K562 (cell line): ENCODE measurements around the gene NPB. TPM values are rescaled to one million over a fixed set of nuclear protein-coding genes. Genes with fewer than 3 reads are reported as not detected.

Source experiments
- ELF4 ChIP-seq: fragments of 450-650 bp; formaldehyde crosslinking; IDR thresholded peaks from 2 replicates; pipeline ENCODE4 v1.4.0; 2022; ENCODE audit warnings: missing genetic modification characterization
- JUND ChIP-seq, 2 experiments: IDR thresholded peaks; 2 replicates in 1 of 2; 3 replicates in 1 of 2; pipeline ENCODE4 v1.6.1; 2011; ENCODE audit warnings: borderline replicate concordance in 2 of 2, low read depth in 2 of 2, low read length in 2 of 2, improper control_type of control experiment in 1 of 2, missing biosample characterization in 1 of 2, missing genetic modification characterization in 1 of 2, missing genetic modification reagents in 1 of 2
- MCM5 ChIP-seq: fragments of 450-650 bp; IDR thresholded peaks from 2 replicates; pipeline ENCODE4 v1.6.1; 2016; ENCODE audit warnings: low read depth
- PHB ChIP-seq: fragments of 250-450 bp; sonication (Bioruptor Pico); IDR thresholded peaks from 2 replicates; pipeline ENCODE4 v1.5.0; 2021
- PHF20 ChIP-seq: fragments of 450-650 bp; IDR thresholded peaks from 2 replicates; pipeline ENCODE4 v1.6.1; 2018; ENCODE audit not compliant: partially characterized antibody
- POLR2H ChIP-seq: IDR thresholded peaks from 2 replicates; pipeline ENCODE4 v1.6.1; 2016; ENCODE audit warnings: missing genetic modification characterization, low read depth, mild to moderate bottlenecking, control low read depth, missing compliant biosample characterization, moderate library complexity
- PTRF ChIP-seq: fragments of 450-650 bp; IDR thresholded peaks from 2 replicates; pipeline ENCODE4 v1.6.1; 2016; ENCODE audit warnings: mild to moderate bottlenecking, missing genetic modification characterization, missing compliant biosample characterization
- RBM34 ChIP-seq: fragments of 200-400 bp; formaldehyde crosslinking; IDR thresholded peaks from 2 replicates; pipeline ENCODE4 v1.6.1; 2018; ENCODE audit warnings: low read length, borderline replicate concordance; ENCODE audit not compliant: insufficient read depth
- SIN3B ChIP-seq: fragments of 450-650 bp; IDR thresholded peaks from 2 replicates; pipeline ENCODE4 v1.6.1; 2017; ENCODE audit warnings: low read depth, mild to moderate bottlenecking, moderate library complexity
- ZBTB26 ChIP-seq: fragments of 450-650 bp; formaldehyde crosslinking; IDR thresholded peaks from 2 replicates; pipeline ENCODE4 v1.4.0; 2022; ENCODE audit warnings: missing genetic modification characterization
- ZFP1 ChIP-seq: fragments of 450-650 bp; formaldehyde crosslinking; IDR thresholded peaks from 2 replicates; pipeline ENCODE4 v1.4.0; 2020; ENCODE audit warnings: mild to moderate bottlenecking, mixed read lengths
- ZNF140 ChIP-seq: fragments of 250-450 bp; sonication (Bioruptor Pico); IDR thresholded peaks from 2 replicates; pipeline ENCODE4 v1.8.0; 2021; ENCODE audit warnings: moderate library complexity, mild to moderate bottlenecking, inconsistent platforms
- ZNF785 ChIP-seq: fragments of 250-450 bp; sonication (Bioruptor Pico); IDR thresholded peaks from 2 replicates; pipeline ENCODE4 v1.4.0; 2020; ENCODE audit warnings: mild to moderate bottlenecking
- polyA plus RNA-seq, 8 experiments: library from polyadenylated mRNA; depleted of rRNA in 4 of 8; stranded (reverse) in 5 of 8; unstranded in 3 of 8; fragments of >200 nt; fragmentation: Nextera tagmentation in 2 of 8; fragmentation: Illumina TruSeq in 1 of 8; extraction: Ambion mirVana in 2 of 8; extraction: Trizol in 1 of 8; gene quantifications; 2 replicates each; pipeline versions ENCODE4 v1.2.1 to v1.2.3, GENCODE V29; 2011 to 2014; ENCODE audit warnings: inconsistent platforms in 1 of 8, missing spikeins in 1 of 8
- total RNA-seq, 7 experiments: library from RNA; depleted of rRNA in 6 of 7; stranded (reverse); fragments of >200 nt in 6 of 7; fragmentation: Illumina TruSeq in 2 of 7; extraction: Trizol in 2 of 7; gene quantifications; 2 replicates each; pipeline versions ENCODE4 v1.2.1 to v1.2.3, GENCODE V29; 2011 to 2021; ENCODE audit warnings: low replicate concordance in 1 of 7
- TF ChIP-seq, protein P1 (sequence below): fragments of 250-450 bp; sonication (Bioruptor Pico); IDR thresholded peaks from 2 replicates; pipeline ENCODE4 v1.8.0; 2022; ENCODE audit warnings: inconsistent platforms
- TF ChIP-seq, protein P2 (sequence below): sonication (generic); formaldehyde crosslinking; IDR thresholded peaks from 2 replicates; pipeline ENCODE4 v1.8.0; 2023; ENCODE audit warnings: mild to moderate bottlenecking, missing genetic modification reagents
- TF ChIP-seq, protein P3 (sequence below): fragments of 250-450 bp; sonication (Bioruptor Pico); IDR thresholded peaks from 2 replicates; pipeline ENCODE4 v1.9.0; 2021; ENCODE audit warnings: mild to moderate bottlenecking
- TF ChIP-seq, protein P4 (sequence below): fragments of 150-350 bp; conservative IDR thresholded peaks from 2 replicates; pipeline ENCODE4 v1.6.1; 2014; ENCODE audit warnings: low read length

Gene NPB
- total and polyA plus RNA-seq, 9 of the 15 experiments (the other 6 are each of a cell fraction or from before 2014, with no cell fraction given) = 0.03 to 0.61 (median 0.14) TPM; not detected in 2

DNA sequence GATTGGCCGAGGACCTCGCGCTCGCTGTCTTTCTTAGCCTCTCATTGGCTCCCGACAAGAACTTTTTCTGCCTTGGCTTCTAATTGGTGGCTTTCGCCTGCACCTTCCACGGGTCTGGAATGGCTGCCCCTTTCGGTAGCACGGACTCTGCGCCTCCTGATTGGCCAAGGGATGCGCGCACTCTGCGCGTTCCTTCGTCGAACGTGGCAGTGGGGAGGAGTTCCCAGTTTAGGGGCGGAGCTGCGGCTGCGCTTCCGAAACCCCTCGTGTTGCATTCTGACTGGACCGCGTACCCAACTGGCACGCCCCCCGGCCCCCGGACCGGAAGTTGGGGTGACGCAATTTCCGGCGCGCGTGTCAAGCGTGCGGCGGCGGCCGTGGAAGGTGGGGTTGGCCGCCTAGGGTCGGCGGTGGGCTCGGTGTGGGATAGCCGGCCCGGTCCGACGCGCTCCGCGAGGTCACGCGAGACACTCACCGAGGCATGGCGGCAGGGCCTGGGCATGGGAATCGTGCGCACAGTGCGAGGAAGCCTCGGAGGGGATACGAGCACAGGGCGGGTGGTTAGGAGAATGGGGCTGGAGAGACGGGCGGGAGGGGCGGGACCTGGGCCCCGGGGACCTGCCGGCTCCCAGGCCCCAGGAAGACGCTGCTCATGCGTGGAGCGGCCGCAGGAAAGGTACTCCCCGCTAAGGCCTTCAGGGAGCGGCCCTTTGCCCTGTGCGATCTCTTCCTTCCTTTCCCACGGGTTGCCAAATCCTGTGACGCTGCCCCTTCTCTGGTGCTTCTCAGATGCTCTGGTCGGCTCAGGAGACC is 41.1 kb upstream of the NPB start (continued):
- peak; percentile 95 for TF ChIP-seq JUND (IDR thresholded peaks at IDR 0.05; ENCODE audit: borderline replicate concordance, low read depth, low read length)
- TF ChIP-seq JUND (tag; IDR thresholded peaks at IDR 0.05; ENCODE audit: borderline replicate concordance, low read depth, low read length) = peak; percentile 94; the same call in 2 of the 3 replicates
- no peak for TF ChIP-seq MCM5
- TF ChIP-seq, protein P1, sequence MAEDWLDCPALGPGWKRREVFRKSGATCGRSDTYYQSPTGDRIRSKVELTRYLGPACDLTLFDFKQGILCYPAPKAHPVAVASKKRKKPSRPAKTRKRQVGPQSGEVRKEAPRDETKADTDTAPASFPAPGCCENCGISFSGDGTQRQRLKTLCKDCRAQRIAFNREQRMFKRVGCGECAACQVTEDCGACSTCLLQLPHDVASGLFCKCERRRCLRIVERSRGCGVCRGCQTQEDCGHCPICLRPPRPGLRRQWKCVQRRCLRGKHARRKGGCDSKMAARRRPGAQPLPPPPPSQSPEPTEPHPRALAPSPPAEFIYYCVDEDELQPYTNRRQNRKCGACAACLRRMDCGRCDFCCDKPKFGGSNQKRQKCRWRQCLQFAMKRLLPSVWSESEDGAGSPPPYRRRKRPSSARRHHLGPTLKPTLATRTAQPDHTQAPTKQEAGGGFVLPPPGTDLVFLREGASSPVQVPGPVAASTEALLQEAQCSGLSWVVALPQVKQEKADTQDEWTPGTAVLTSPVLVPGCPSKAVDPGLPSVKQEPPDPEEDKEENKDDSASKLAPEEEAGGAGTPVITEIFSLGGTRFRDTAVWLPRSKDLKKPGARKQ (CRISPR knock-in tag) = no peak
- TF ChIP-seq ZBTB26 (CRISPR knock-in tag) = peak; percentile 95
- no peak for TF ChIP-seq ZNF140 (CRISPR knock-in tag)
- TF ChIP-seq, protein P2, sequence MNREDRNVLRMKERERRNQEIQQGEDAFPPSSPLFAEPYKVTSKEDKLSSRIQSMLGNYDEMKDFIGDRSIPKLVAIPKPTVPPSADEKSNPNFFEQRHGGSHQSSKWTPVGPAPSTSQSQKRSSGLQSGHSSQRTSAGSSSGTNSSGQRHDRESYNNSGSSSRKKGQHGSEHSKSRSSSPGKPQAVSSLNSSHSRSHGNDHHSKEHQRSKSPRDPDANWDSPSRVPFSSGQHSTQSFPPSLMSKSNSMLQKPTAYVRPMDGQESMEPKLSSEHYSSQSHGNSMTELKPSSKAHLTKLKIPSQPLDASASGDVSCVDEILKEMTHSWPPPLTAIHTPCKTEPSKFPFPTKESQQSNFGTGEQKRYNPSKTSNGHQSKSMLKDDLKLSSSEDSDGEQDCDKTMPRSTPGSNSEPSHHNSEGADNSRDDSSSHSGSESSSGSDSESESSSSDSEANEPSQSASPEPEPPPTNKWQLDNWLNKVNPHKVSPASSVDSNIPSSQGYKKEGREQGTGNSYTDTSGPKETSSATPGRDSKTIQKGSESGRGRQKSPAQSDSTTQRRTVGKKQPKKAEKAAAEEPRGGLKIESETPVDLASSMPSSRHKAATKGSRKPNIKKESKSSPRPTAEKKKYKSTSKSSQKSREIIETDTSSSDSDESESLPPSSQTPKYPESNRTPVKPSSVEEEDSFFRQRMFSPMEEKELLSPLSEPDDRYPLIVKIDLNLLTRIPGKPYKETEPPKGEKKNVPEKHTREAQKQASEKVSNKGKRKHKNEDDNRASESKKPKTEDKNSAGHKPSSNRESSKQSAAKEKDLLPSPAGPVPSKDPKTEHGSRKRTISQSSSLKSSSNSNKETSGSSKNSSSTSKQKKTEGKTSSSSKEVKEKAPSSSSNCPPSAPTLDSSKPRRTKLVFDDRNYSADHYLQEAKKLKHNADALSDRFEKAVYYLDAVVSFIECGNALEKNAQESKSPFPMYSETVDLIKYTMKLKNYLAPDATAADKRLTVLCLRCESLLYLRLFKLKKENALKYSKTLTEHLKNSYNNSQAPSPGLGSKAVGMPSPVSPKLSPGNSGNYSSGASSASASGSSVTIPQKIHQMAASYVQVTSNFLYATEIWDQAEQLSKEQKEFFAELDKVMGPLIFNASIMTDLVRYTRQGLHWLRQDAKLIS = no peak
- TF ChIP-seq, protein P3, sequence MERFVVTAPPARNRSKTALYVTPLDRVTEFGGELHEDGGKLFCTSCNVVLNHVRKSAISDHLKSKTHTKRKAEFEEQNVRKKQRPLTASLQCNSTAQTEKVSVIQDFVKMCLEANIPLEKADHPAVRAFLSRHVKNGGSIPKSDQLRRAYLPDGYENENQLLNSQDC = 0 out of 2 replicates have a peak, but pooled peaks have one; percentile 79
- TF ChIP-seq POLR2H (tag) = peak; percentile 69
- TF ChIP-seq ZNF785 (CRISPR knock-in tag) = peak; percentile 69; the same call in 1 of the 2 replicates
- TF ChIP-seq ELF4 (CRISPR knock-in tag) = peak; percentile 97
- TF ChIP-seq PTRF (tag) = peak; percentile 90
- TF ChIP-seq, protein P4, sequence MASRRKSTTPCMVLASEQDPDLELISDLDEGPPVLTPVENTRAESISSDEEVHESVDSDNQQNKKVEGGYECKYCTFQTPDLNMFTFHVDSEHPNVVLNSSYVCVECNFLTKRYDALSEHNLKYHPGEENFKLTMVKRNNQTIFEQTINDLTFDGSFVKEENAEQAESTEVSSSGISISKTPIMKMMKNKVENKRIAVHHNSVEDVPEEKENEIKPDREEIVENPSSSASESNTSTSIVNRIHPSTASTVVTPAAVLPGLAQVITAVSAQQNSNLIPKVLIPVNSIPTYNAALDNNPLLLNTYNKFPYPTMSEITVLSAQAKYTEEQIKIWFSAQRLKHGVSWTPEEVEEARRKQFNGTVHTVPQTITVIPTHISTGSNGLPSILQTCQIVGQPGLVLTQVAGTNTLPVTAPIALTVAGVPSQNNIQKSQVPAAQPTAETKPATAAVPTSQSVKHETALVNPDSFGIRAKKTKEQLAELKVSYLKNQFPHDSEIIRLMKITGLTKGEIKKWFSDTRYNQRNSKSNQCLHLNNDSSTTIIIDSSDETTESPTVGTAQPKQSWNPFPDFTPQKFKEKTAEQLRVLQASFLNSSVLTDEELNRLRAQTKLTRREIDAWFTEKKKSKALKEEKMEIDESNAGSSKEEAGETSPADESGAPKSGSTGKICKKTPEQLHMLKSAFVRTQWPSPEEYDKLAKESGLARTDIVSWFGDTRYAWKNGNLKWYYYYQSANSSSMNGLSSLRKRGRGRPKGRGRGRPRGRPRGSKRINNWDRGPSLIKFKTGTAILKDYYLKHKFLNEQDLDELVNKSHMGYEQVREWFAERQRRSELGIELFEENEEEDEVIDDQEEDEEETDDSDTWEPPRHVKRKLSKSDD = no peak
- no peak for TF ChIP-seq RBM34
- peak; percentile 93 for TF ChIP-seq SIN3B
- TF ChIP-seq ZFP1 (CRISPR knock-in tag) = no peak
- TF ChIP-seq PHF20 = peak; percentile 82
- TF ChIP-seq PHB (CRISPR knock-in tag) = no peak
